NK-92 (cell line): ENCODE results near the gene A2ML1.
"Not testable (repeated sequence)": the region's sequence is repeated elsewhere in the genome, so short reads cannot be mapped to it uniquely, and the experiment has no call there.

Experiments used
- DNase-seq: peaks from one replicate; lab custom pipeline; 2025; ENCODE audit not compliant: unreplicated experiment; lab: John Stamatoyannopoulos, UW

A2ML1 gene

GRCh38 chr12:8816448-8817050 lies 5.9 kb upstream of the A2ML1 start:
- no peak for DNase-seq

DNA sequence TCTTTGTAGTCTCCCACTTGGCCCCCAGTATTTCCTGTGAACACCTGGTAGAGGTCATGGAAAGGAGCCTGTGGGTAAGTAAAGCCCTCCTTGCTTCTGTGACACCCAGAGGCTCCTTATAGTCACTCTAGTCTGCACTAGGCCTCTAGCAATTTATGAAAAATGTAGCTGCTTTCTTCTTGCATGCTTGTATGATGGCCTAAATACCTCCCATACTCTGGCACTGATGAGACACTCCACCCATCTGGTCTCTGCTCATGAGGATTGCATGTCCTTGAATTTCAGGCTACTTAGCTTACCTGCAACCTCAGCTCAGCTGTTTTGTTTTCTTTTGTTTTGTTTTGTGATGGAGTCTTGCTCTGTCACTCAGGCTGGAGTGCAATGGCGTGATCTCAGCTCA lies 4.6 kb upstream of the A2ML1 start:
- DNase-seq, result no peak

DNA sequence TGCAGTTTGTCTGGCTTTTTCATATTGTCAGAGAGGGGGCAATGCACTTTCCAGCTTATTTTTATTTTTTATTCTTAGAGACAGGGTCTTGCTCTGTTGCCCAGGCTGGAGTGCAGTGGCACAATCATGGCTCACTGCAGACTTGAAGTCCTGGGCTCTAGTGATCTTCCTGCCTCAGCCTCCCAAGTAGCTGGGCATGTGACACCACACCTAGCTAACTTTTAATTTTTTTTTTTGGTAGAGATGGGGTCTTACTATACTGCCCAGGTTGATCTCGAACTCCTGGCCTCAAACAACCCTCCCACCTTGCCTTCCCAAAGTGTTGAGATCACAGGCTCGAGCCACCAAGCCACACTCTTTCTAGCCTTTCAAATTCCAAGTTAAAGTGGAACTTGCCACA lies 3.9 kb upstream of the A2ML1 start:
- no peak for DNase-seq

DNA sequence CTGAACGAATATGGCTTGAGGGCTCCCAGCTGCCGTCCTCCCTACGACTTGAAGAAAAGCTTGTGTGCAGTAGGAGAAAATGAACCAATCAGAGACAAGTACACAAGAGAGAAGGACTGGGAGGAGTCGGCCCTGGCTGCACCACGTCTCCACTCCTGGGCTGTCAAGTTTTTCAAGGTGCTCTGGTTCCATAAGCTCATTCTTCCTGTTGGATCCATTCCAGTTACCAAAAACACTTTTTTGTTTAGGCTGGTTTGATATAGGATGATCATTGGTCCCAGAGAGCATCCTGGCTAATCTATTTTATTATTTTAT lies 2.8 kb upstream of the A2ML1 start:
- DNase-seq, result no peak

DNA sequence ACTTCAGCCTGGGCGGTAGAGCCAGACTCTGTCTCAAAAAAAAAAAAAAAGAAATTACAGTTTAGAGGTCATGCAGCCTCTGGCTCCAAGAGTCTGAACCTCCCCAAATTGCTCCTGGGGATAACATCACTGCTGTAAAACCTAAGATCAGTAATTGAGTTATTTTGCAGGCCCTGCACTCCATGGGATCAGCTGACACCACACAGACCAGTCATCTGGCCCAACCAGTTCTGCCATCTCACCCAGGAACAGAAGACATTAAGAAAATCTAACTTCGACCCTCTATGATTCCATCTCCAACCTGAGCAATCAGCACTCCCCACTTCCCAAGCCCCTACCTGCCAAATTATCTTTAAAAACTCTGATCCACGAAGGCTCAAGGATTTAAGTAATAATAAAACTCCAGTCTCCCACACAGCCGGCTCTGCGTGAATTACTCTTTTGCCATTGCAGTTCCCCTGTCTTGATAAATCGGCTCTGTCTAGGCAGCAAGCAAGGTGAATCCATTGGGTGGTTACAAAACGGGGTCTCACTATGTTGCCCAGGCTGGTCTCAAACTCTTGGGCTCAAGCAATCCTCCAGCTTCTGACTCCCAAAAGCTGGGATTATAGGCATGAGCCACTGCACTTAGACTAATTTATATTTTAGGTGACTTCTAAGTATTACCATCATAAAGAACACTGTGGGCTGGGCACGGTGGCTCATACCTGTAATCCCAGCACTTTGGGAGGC lies 1.6 kb upstream of the A2ML1 start:
- DNase-seq, result not testable (repeated sequence)

DNA sequence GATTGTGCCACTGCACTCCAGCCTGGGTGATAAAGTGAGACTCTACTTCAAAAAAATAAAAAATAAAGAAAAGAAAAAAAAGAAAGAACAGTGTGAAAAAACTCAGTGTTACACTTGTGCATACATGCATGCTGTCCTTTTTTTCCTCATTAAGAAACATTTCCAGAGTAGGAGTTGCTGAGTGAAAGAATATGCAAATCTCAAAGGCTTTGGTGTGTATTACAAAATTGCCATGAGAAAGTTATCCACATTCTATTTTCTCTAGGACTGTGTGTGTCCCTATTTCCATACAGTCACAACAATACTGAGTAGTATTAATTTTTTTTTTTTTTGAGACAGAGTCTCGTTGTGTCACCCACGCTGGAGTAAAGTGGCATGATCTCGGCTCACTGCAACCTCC lies 830 bp upstream of the A2ML1 start:
- DNase-seq, result no peak

DNA sequence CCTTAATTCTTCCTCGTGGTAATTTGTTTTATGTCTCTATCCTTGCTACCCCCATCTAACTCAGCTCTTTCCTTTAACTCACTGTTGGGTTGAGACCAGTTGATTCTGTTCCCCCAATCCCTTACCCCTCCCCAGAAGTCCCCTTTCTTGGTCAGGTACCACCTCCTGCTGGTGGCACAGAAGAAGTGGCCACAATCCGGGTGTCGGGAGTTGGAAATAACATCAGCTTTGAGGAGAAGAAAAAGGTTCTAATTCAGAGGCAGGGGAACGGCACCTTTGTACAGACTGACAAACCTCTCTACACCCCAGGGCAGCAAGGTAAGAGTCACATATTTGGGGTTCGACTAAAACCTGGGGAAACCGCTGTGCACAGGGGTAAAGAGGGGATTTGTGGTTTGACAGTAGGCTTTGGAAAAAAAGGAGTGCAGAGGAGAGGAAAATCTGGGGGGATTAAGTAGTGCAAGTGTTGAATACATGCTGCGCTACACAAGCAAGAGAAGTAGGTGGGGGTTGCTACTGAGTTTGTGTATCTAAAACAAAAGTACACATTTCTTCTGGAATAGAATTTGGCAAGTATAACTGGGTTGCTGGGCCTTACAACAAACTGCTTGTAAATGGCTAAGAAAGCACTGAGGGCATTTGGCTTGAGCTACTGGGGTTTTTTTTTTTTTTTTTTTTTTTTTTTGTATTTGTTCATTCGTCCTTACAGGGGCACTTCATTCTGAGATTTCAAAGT lies 1.3 kb downstream of the A2ML1 start:
- no peak for DNase-seq

DNA sequence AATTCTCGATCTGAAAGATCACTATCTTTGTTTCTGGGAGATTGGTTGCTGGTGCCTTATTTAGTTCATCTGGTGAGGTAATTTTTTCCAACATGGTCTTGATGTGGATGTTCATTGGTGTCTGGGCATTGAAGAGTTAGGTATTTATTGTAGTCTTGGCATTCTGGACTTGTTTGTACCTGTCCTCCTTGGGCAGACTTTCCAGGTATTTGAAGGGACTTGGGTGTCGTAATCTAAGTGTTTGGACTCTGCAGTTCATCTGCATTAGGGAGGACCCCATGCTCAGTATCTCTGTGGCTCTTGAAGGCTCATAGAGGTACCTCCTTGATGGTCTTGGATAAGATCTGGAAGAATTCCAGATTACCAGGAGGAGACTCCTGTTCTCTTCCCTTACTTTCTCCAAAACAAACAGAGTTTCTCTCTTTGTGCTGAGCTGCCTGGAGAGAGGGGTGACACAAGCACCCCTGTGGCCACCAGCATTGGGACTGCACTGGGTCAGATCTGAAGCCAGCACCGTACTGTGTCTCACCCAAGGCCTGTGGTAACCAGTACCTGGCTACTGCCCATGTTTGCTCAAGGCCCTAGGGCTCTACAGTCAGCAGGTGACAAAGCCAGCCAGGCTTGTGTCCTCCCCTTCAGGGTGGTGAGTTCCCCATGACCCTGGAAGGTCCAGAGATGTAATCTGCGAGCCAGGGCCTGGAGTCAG lies 5.3 kb downstream of the A2ML1 start:
- DNase-seq, result no peak

GRCh38 chr12:8828257-8829124 lies 6.1 kb downstream of the A2ML1 start:
- DNase-seq, result no peak

GRCh38 chr12:8829125-8829518 lies 6.7 kb downstream of the A2ML1 start:
- no peak for DNase-seq

DNA sequence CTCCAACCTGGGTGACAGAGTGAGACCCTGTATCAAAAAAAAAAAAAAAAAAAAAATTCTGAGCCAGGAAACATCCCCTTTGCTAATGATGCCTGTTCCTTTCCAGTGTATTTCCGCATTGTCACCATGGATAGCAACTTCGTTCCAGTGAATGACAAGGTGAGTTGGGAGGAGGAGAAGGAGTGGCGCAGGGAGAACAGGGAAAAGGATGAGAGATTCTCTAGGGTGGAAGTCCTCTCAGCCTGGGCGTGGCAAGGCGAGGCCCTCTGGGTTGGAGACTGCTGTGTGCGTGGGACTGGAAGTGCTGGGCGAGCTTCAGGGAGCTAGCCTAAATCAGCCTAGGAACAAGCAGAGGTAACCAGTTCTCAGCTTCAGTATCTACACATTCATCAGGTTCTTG lies 7.2 kb downstream of the A2ML1 start:
- no peak for DNase-seq

GRCh38 chr12:8831116-8831515 lies 8.7 kb downstream of the A2ML1 start:
- no peak for DNase-seq

GRCh38 chr12:8832500-8832899 lies 10.1 kb downstream of the A2ML1 start:
- DNase-seq, result no peak

DNA sequence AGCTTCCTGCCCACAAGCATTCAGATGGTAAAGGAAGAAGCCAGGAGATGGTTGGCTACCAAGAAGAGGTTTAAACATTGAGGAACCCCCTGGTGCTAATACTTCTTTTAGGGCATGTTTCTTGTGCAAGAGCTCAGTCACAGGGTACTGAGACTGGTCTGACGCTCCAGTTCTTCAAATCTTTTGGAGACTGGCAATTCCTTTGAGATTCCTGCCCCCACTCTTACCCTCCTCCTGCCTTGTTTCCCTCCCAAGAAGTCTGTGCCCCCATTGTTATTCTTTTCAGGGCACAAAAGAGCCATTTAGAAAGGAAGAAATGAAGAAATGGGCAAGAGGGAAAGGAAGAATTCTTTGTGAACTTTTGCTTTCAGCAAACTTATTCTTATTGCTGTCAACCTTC lies 11.8 kb downstream of the A2ML1 start:
- no peak for DNase-seq

- no peak for DNase-seq
Observed at GRCh38 chr12:8837291-8837690, 14.9 kb downstream of the A2ML1 start.

DNA sequence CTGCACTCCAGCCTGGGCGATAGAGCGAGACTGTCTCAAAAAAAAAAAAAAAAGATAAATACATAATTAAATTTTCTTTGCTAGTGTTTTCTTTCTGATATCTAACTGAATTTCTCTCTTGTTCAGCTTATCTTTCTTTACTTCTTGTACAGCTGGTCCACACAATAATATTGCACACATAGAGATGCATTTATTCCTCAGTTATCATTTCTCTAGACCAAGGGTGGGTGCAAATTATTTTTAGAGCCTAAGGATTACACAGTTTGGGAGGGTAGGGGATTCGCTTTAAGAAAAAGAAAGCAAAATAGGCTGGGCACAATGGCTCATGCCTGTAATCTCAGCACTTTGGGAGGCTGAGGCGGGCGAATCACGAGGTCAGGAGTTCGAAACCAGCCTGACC lies 17.9 kb downstream of the A2ML1 start:
- no peak for DNase-seq

- DNase-seq, result no peak
Observed at GRCh38 chr12:8840938-8841633, 18.7 kb downstream of the A2ML1 start.

- DNase-seq, result no peak
Observed at GRCh38 chr12:8841778-8842177, 19.4 kb downstream of the A2ML1 start.

GRCh38 chr12:8844665-8845064 lies 22.2 kb downstream of the A2ML1 start:
- DNase-seq, result no peak

DNA sequence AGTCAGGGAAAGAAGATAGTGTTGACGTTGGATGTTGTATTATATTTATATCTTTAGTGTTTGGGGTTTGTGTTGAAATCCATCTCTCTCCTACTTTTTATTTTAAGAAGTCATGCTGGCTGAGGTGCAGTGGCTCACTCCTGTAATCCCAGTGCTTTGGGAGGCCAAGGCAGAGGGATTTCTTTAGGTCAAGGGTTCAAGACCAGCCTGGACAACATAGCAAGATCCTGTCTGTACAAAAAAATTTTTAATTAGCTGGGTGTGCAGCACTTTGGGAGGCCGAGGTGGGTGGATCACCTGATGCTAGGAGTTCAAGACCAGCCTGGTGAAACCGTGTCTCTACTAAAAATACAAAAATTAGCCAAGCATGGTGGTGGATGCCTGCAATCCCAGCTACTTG lies 23.9 kb downstream of the A2ML1 start:
- no peak for DNase-seq
